GM12878 (cell line): Measurements from ENCODE around the gene RPL19. TPM values are rescaled to one million over a fixed set of nuclear protein-coding genes. Genes with fewer than 3 reads are reported as not detected.

Experiments used
- ATAC-seq: fragments of 200-7000 bp; cut with Tn5 transposase; 3 replicates; pipeline ENCODE4 v1.9.1; 2020; ENCODE audit warnings: mild to moderate bottlenecking, moderate library complexity
- BruUV-seq: library from RNA; stranded (reverse); fragments of 400-500 nt; replicated peaks from 2 replicates; lab custom pipeline; 2021; lab: Mats Ljungman, UMichigan
- CTCF ChIA-PET: fragments of 300-600 bp; sonication (Branson Sonifier 250); formaldehyde crosslinking; extraction: SDS; loops from one replicate; lab custom pipeline; 2021; ENCODE audit warnings: inconsistent platforms; lab: Yijun Ruan, JAX
- POLR2A ChIA-PET: fragments of 350-600 bp; formaldehyde crosslinking; extraction: SDS; loops from one replicate; lab custom pipeline; 2021; ENCODE audit warnings: inconsistent platforms; lab: Charles Lee
- RAD21 ChIA-PET: fragments of 300-600 bp; sonication (Branson Sonifier 250); formaldehyde crosslinking; loops from one replicate; lab custom pipeline; 2023; ENCODE audit warnings: antibody characterized with exemption; ENCODE audit not compliant: unreplicated experiment; lab: Charles Lee
- SMC1A ChIA-PET: fragments of 300-600 bp; sonication (Branson Sonifier 250); formaldehyde crosslinking; loops from one replicate; lab custom pipeline; 2023; ENCODE audit not compliant: unreplicated experiment, uncharacterized antibody; lab: Charles Lee
- DNase-seq: peaks from one replicate; pipeline ENCODE4 v3.0.0-alpha.2; 2011; ENCODE audit warnings: low read depth, low spot score
- FAIRE-seq: peaks from 3 replicates; lab custom pipeline; 2011; peaks lifted over from hg19 to GRCh38; lab: Jason Lieb, UNC
- H2AFZ ChIP-seq: 2 replicates; pipeline ENCODE4 v1.6.0; 2011; ENCODE audit warnings: low read depth, low read length, control low read depth; ENCODE audit not compliant: control insufficient read depth
- H3K27ac ChIP-seq: 2 replicates; pipeline ENCODE4 v1.5.1; 2011; ENCODE audit warnings: control low read depth; ENCODE audit not compliant: control insufficient read depth, insufficient read depth
- H3K27me3 ChIP-seq, 2 experiments: replicated peaks in 1 of 2; 2 replicates each; pipeline versions ENCODE4 v1.6.0 to v1.6.1; 2011; ENCODE audit warnings: low read length in 1 of 2; ENCODE audit not compliant: control insufficient read depth in 2 of 2, insufficient read depth in 2 of 2
- H3K36me3 ChIP-seq, 2 experiments: 2 replicates each; pipeline ENCODE4 v1.5.1; 2011; ENCODE audit warnings: low read length in 1 of 2; ENCODE audit not compliant: control insufficient read depth in 2 of 2, insufficient read depth in 2 of 2
- H3K4me1 ChIP-seq: 2 replicates; pipeline ENCODE4 v1.6.1; 2011; ENCODE audit warnings: mild to moderate bottlenecking, low read length, moderate library complexity, mixed read lengths; ENCODE audit not compliant: control insufficient read depth, insufficient read depth
- H3K4me2 ChIP-seq: 2 replicates; pipeline ENCODE4 v1.6.0; 2011; ENCODE audit warnings: control low read depth; ENCODE audit not compliant: control insufficient read depth, insufficient read depth
- H3K4me3 ChIP-seq: fragments of 200-600 bp; sonication (generic); 2 replicates; pipeline ENCODE4 v1.5.1; 2016
- H3K79me2 ChIP-seq: 2 replicates; pipeline ENCODE4 v1.6.0; 2011; ENCODE audit warnings: low read length; ENCODE audit not compliant: control insufficient read depth, insufficient read depth
- H3K9ac ChIP-seq: 2 replicates; pipeline ENCODE4 v1.8.0; 2011; ENCODE audit warnings: low read length, control low read depth, mixed read lengths; ENCODE audit not compliant: control insufficient read depth, insufficient read depth
- H3K9me3 ChIP-seq: replicated peaks from 3 replicates; pipeline ENCODE4 v1.5.1; 2011; ENCODE audit warnings: mild to moderate bottlenecking, low read length; ENCODE audit not compliant: control insufficient read depth, insufficient read depth
- H4K20me1 ChIP-seq: 2 replicates; pipeline ENCODE4 v1.6.0; 2011; ENCODE audit not compliant: control insufficient read depth, insufficient read depth
- EGR1 ChIP-seq, 2 experiments: IDR thresholded peaks; 1 replicate in 1 of 2; 2 replicates in 1 of 2; pipeline ENCODE4 v1.6.1; 2011 to 2012; ENCODE audit warnings: low read depth in 2 of 2, low read length in 2 of 2, borderline replicate concordance in 1 of 2, mild to moderate bottlenecking in 1 of 2, moderate library complexity in 1 of 2
- TCF3 ChIP-seq: IDR thresholded peaks from 2 replicates; pipeline ENCODE4 v1.6.1; 2012; ENCODE audit warnings: low read depth, mild to moderate bottlenecking, low read length, borderline replicate concordance; ENCODE audit not compliant: insufficient read depth
- WGBS: methylation state at CpG from one replicate; pipeline ENCODE4 v1.1.6; 2016; ENCODE audit warnings: low lambda C conversion rate; ENCODE audit not compliant: insufficient replicate concordance, insufficient coverage; ENCODE audit errors: missing lambda C conversion rate; 5-methylcytosine and 5-hydroxymethylcytosine counted together
- in situ Hi-C: fragments of 300-500 bp; cut with MboI; formaldehyde crosslinking; loops from 9 replicates; pipeline ENCODE4 v1.14.3; 2018; ENCODE audit warnings: mixed read lengths
- intact Hi-C: fragments of 100-400 bp; cut with micrococcal nuclease; formaldehyde crosslinking; loops from one replicate; pipeline ENCODE4 v1.14.2; 2022; ENCODE audit not compliant: unreplicated experiment
- polyA plus RNA-seq, 11 experiments: library from polyadenylated mRNA; depleted of rRNA in 4 of 11; unstranded in 6 of 11; stranded (reverse) in 5 of 11; fragments of >200 nt; fragmentation: Nextera tagmentation in 4 of 11; fragmentation: Illumina TruSeq in 1 of 11; extraction: Ambion mirVana in 4 of 11; extraction: Trizol in 1 of 11; gene quantifications; 1 replicate in 1 of 11; 2 replicates in 10 of 11; pipeline versions ENCODE4 v1.2.1 to v1.2.3, GENCODE V29; 2011 to 2016; ENCODE audit warnings: inconsistent platforms in 2 of 11, missing spikeins in 2 of 11, low read depth in 1 of 11
- total RNA-seq, 4 experiments: library from RNA; depleted of rRNA in 3 of 4; stranded (reverse); fragments of >200 nt in 3 of 4; fragmentation: Illumina TruSeq in 1 of 4; extraction: Trizol in 1 of 4; gene quantifications; 2 replicates each; pipeline versions ENCODE4 v1.2.1 to v1.2.3, GENCODE V29; 2013 to 2021
- TF ChIP-seq, protein P1 (sequence below): fragments of 450-650 bp; IDR thresholded peaks from 2 replicates; pipeline ENCODE4 v1.6.1; 2018; ENCODE audit warnings: borderline replicate concordance, mild to moderate bottlenecking; ENCODE audit not compliant: partially characterized antibody

RPL19 gene
- total and polyA plus RNA-seq, 10 of the 15 experiments (the other 5 are each of a cell fraction or from before 2014, with no cell fraction given), result 1,862 to 5,536 (median 3,836) TPM

DNA sequence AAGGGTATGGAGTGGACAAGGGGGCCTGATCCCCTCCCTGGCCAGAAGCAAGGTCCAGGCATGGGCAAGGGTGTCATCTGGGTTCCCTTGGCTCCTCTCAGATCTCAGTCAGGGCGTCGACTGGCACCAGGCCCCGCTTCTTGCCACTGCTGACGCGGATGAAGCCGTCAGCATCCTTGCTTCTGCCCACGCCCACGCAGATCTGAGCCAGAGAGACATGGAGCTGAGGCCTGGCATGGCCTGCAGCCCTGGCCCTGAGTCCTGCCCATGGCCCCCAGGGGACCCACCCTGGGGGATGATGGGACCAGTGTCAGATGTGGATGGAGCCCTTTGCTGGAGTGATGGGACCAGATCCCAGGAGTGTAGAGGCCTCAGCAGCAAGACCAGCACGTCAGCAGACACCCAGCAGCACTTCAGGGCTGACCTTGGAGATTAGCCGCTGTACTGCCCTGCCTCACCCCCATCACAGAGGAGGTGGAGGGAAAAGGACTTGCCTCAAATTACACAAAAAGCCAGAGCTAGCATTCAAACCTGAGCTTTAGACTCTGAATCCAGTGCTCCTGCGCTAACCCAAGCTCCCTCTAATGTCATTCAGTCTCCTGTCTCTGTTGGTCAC, 12.2 kb downstream of the RPL19 start (continued):
- TF ChIP-seq, protein P1, sequence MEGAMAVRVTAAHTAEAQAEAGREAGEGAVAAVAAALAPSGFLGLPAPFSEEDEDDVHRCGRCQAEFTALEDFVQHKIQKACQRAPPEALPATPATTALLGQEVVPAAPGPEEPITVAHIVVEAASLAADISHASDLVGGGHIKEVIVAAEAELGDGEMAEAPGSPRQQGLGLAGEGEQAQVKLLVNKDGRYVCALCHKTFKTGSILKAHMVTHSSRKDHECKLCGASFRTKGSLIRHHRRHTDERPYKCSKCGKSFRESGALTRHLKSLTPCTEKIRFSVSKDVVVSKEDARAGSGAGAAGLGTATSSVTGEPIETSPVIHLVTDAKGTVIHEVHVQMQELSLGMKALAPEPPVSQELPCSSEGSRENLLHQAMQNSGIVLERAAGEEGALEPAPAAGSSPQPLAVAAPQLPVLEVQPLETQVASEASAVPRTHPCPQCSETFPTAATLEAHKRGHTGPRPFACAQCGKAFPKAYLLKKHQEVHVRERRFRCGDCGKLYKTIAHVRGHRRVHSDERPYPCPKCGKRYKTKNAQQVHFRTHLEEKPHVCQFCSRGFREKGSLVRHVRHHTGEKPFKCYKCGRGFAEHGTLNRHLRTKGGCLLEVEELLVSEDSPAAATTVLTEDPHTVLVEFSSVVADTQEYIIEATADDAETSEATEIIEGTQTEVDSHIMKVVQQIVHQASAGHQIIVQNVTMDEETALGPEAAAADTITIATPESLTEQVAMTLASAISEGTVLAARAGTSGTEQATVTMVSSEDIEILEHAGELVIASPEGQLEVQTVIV, result no peak

DNA sequence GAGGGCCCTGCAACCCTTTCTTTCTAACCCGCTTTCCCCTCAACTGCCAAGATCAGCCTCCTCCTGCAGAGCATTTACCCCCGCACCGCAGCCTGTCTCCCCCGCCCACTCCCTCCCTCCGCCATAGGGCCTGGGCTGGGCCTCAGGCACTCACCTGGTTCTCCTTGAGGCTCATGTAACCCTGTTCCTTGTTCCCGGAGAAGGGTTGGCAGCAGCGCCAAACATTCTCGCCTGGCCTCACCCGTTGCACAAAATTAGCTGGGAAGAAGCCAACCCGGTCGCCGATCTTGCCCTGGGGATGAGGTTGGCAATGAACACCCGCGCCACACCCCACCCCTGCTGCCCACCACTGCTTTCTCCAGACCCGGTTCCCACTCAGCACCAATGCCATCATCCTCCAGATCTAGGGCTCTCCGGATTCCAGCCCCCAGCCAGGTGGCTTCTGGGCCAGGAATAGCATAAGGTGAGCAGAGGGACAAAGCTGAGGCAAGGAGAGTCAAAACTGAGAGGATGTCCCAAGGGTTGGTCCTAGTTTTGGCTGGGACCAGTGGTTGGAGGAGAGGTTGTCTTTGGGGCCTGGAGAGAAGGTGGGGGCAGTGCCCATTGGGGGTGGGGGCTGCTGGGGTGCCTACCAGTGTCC, 12.9 kb downstream of the RPL19 start:
- POLR2A ChIA-PET, result no interaction called here
- no peaks in the 10 kb centered on the region for H3K79me2 ChIP-seq
- H2AFZ ChIP-seq, result no peak overlapping the region
- no peaks in the 10 kb centered on the region for H3K36me3 ChIP-seq
- H4K20me1 ChIP-seq, result no peaks in the 10 kb centered on the region
- intact Hi-C loops, result no loop called here
- TF ChIP-seq EGR1 (IDR thresholded peaks at IDR 0.05; ENCODE audit: borderline replicate concordance in 1 of 2, low read depth in 2 of 2, low read length in 2 of 2) (no peak), TCF3 (no peak)
- CTCF ChIA-PET, result interaction anchor here (0.6 to 1.0 kb wide), 3 partner anchors 19 to 442 kb away, joined by 3 to 5 read pairs (median 3); no protein-coding TSS in a partner anchor
- DNase-seq (no peak), FAIRE-seq (no peak), ATAC-seq (no peak)
- H3K27ac ChIP-seq, result no peak overlapping the region
- RAD21 ChIA-PET, result no interaction called here
- H3K4me2 ChIP-seq, result no peak overlapping the region
- 49% methylated on average over 16 of the region's 16 CpGs for WGBS
- SMC1A ChIA-PET, result no interaction called here
- H3K27me3 ChIP-seq, result peaks cover 2 to 3% of the 10 kb centered on the region in 2 experiments; a peak in 1 of 4 replicates
- peaks cover 20% of the 10 kb centered on the region for H3K4me1 ChIP-seq
- H3K4me3 ChIP-seq, result no peak overlapping the region
- no peak overlapping the region for H3K9ac ChIP-seq
- in situ Hi-C loops, result no loop called here
- no TSS peak for BruUV-seq
- H3K9me3 ChIP-seq, result no peaks in the 10 kb centered on the region
